ENCODE results near the gene GTF2A1. TPM values are rescaled to one million over a fixed set of nuclear protein-coding genes. Genes with fewer than 3 reads are reported as not detected.

GTF2A1 gene
- total and polyA plus RNA-seq, 4 donors: 2.9 to 22.1 (median 9.7) TPM

DNA sequence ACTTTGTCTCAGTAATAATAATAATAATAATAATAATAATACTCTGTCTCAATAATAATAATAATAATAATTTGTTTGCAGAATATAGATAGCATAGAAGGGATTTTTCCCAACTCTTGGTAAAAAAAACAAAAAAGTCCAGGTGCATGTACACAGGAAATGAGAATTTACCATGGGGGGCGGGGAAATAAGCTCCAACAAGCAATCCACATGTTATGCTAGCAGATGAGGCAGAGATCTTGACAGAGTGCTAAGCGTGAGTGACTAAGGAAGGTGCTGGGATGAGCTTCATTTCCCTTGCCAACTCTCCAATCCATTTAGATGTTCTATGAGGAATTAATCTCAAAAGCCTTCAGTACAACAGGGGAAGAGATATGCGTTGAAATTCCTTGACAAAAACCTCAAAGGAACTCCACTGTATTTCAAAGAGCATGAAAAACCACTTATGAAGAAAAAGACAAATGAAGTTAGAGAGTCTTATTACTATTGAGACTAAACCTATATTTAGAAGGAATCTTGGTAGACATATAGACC is 44.9 kb upstream of the GTF2A1 start:
- no peak for TF ChIP-seq RXRA (IDR thresholded peaks at IDR 0.05)
- TF ChIP-seq, protein P1, sequence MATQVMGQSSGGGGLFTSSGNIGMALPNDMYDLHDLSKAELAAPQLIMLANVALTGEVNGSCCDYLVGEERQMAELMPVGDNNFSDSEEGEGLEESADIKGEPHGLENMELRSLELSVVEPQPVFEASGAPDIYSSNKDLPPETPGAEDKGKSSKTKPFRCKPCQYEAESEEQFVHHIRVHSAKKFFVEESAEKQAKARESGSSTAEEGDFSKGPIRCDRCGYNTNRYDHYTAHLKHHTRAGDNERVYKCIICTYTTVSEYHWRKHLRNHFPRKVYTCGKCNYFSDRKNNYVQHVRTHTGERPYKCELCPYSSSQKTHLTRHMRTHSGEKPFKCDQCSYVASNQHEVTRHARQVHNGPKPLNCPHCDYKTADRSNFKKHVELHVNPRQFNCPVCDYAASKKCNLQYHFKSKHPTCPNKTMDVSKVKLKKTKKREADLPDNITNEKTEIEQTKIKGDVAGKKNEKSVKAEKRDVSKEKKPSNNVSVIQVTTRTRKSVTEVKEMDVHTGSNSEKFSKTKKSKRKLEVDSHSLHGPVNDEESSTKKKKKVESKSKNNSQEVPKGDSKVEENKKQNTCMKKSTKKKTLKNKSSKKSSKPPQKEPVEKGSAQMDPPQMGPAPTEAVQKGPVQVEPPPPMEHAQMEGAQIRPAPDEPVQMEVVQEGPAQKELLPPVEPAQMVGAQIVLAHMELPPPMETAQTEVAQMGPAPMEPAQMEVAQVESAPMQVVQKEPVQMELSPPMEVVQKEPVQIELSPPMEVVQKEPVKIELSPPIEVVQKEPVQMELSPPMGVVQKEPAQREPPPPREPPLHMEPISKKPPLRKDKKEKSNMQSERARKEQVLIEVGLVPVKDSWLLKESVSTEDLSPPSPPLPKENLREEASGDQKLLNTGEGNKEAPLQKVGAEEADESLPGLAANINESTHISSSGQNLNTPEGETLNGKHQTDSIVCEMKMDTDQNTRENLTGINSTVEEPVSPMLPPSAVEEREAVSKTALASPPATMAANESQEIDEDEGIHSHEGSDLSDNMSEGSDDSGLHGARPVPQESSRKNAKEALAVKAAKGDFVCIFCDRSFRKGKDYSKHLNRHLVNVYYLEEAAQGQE (IDR thresholded peaks at IDR 0.05): no peak
- no peak for TF ChIP-seq FOXA1 (IDR thresholded peaks at IDR 0.05)
- TF ChIP-seq SP1 (IDR thresholded peaks at IDR 0.05): no peak
- TF ChIP-seq GABPA (IDR thresholded peaks at IDR 0.05 in 1 of 2, conservative IDR thresholded peaks at IDR 0.05 in 1 of 2): no peak
- TF ChIP-seq, protein P2, sequence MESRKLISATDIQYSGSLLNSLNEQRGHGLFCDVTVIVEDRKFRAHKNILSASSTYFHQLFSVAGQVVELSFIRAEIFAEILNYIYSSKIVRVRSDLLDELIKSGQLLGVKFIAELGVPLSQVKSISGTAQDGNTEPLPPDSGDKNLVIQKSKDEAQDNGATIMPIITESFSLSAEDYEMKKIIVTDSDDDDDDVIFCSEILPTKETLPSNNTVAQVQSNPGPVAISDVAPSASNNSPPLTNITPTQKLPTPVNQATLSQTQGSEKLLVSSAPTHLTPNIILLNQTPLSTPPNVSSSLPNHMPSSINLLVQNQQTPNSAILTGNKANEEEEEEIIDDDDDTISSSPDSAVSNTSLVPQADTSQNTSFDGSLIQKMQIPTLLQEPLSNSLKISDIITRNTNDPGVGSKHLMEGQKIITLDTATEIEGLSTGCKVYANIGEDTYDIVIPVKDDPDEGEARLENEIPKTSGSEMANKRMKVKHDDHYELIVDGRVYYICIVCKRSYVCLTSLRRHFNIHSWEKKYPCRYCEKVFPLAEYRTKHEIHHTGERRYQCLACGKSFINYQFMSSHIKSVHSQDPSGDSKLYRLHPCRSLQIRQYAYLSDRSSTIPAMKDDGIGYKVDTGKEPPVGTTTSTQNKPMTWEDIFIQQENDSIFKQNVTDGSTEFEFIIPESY (IDR thresholded peaks at IDR 0.05): no peak
- TF ChIP-seq RAD21 (IDR thresholded peaks at IDR 0.05): no peak
- TF ChIP-seq, protein P3, sequence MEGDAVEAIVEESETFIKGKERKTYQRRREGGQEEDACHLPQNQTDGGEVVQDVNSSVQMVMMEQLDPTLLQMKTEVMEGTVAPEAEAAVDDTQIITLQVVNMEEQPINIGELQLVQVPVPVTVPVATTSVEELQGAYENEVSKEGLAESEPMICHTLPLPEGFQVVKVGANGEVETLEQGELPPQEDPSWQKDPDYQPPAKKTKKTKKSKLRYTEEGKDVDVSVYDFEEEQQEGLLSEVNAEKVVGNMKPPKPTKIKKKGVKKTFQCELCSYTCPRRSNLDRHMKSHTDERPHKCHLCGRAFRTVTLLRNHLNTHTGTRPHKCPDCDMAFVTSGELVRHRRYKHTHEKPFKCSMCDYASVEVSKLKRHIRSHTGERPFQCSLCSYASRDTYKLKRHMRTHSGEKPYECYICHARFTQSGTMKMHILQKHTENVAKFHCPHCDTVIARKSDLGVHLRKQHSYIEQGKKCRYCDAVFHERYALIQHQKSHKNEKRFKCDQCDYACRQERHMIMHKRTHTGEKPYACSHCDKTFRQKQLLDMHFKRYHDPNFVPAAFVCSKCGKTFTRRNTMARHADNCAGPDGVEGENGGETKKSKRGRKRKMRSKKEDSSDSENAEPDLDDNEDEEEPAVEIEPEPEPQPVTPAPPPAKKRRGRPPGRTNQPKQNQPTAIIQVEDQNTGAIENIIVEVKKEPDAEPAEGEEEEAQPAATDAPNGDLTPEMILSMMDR (IDR thresholded peaks at IDR 0.05; ENCODE audit: low read depth, low read length, missing input control): no peak
- TF ChIP-seq HNF4A (conservative IDR thresholded peaks at IDR 0.05): no peak
- no peak for TF ChIP-seq TAF1 (conservative IDR thresholded peaks at IDR 0.05)
- no peak for TF ChIP-seq HNF4G (IDR thresholded peaks at IDR 0.05)
- TF ChIP-seq JUND (IDR thresholded peaks at IDR 0.05): no peak
- TF ChIP-seq EGR1 (IDR thresholded peaks at IDR 0.05; ENCODE audit: low read depth in 2 of 2): no peak
- no peak for TF ChIP-seq NR2F2 (IDR thresholded peaks at IDR 0.05)
- TF ChIP-seq, protein P4, sequence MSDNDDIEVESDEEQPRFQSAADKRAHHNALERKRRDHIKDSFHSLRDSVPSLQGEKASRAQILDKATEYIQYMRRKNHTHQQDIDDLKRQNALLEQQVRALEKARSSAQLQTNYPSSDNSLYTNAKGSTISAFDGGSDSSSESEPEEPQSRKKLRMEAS (IDR thresholded peaks at IDR 0.05): no peak
- no peak for TF ChIP-seq YY1 (IDR thresholded peaks at IDR 0.05)
- no peak for TF ChIP-seq FOXA2 (IDR thresholded peaks at IDR 0.05)
- TF ChIP-seq, protein P5, sequence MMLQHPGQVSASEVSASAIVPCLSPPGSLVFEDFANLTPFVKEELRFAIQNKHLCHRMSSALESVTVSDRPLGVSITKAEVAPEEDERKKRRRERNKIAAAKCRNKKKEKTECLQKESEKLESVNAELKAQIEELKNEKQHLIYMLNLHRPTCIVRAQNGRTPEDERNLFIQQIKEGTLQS (IDR thresholded peaks at IDR 0.05): no peak
- Histone ChIP-seq H3K4me3 (ENCODE audit: low read depth in 1 of 3, low read length in 3 of 3) (no peak overlapping the region), H3K9ac (ENCODE audit: low read depth in 1 of 2, low read length in 2 of 2) (no peak overlapping the region), H3K36me3 (ENCODE audit: control insufficient read depth in 4 of 4, insufficient read depth in 3 of 4, low read depth in 1 of 4, low read length in 3 of 4) (no peaks in the 10 kb centered on the region), H3K9me3 (ENCODE audit: control insufficient read depth in 4 of 4, low read length in 3 of 4) (no peaks in the 10 kb centered on the region), H3K4me1 (ENCODE audit: control insufficient read depth in 4 of 4, insufficient read depth in 4 of 4, low read length in 3 of 4) (peaks cover 0 to 8% (median 3%) of the 10 kb centered on the region in 4 donors), H3K27me3 (ENCODE audit: control insufficient read depth in 4 of 4, insufficient read depth in 4 of 4, low read length in 3 of 4) (no peaks in the 10 kb centered on the region), H3K27ac (ENCODE audit: low read depth in 1 of 2, low read length in 2 of 2) (no peak overlapping the region)
- WGBS: 88% methylated on average over 3 of the region's 3 CpGs
- no peak for DNase-seq (ENCODE audit: low spot score)
